Measurements from ENCODE around the gene ZBTB7C.

The ZBTB7C gene

GRCh38 chr18:48055351-48055750 lies 353.8 kb downstream of the ZBTB7C start:
- DNase-seq (ENCODE audit: low spot score), result no peak

GRCh38 chr18:48053881-48054816 lies 355.0 kb downstream of the ZBTB7C start:
- DNase-seq (ENCODE audit: low spot score), result no peak

- no peak for DNase-seq (ENCODE audit: low spot score)
Measured at GRCh38 chr18:48052842-48053241, 356.3 kb downstream of the ZBTB7C start.

DNA sequence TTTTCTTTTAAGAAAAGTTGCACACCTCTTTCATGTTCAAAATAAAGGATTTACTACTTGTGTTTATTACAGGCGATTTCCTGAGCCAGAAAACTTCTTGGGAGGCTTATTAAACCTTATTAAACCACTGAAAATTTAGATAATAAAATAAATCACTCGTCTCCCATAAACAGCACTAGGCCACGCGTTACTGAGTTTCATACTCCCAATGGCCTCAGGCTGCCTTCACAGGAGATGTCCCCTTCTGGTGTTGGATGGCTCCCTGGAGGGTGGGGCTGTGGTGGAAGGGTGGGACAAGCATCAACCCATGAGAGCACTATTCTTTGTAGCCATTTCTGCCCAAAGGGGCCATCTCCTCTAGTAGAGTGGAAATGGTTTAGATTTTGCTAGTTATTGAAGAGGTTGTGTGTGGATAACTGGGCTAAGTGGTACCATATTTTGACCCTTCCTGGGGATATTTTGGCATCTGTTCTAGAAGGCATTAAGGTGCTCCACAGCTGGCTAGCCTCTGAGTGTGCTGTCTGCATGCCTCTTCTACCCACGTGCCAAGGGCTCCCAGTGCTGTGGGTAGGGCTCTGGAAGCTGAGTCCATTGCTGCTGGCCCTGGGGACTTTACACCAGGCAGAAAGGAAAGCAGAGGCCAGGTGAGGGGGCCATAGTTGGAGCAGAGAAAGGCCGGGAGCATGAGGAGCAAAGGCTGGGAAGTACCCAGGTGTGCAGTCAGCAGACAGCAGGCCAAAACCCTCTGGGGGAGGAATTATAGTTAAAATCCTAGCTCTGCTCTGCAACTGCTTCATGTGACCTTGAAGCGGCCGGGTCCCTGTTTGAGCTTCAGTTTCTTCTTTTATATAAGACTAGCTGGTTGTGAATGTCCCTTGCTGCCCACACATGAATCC lies 357.0 kb downstream of the ZBTB7C start:
- no peak for DNase-seq (ENCODE audit: low spot score)

DNA sequence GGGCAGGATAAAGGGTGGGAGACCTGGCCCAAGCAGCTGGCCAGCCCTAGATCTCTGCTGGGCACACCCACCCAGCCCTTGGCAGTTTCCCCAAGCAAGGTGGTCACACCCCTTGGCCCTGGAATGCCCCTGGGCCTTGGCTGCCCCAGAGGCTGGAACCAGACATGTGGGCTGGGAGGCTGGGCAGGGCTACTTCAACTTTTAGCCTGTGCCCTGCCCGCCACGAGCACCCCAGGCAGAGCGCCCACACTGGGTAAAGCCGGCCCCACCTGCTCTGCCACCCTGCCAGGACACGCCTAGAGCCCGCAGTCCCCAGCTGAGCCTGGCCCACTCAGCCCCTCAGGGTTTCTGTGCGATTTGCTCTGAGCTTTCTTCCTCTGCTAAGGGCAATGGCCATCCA lies 359.0 kb downstream of the ZBTB7C start:
- DNase-seq (ENCODE audit: low spot score), result no peak

DNA sequence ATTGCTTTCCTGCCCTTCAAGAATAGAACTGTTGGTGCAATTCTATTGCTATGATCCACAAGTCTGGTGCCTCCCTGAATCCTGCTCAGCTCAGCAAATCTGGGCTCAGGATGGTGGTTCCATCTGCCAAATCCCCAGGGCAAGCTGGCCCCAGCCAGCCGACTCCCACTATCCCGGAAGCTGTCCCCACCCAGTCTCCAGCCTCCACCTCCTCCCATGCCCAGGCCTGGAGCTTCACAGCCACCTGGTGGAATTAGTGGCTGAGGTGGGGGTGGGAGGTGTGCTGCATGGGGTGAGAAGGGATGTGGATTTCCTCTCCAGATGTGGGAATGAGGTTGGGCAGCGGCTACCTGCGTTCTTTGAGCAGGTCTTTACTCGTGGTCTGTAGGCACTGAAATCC lies 359.4 kb downstream of the ZBTB7C start:
- DNase-seq (ENCODE audit: low spot score), result no peak

- DNase-seq (ENCODE audit: low spot score), result no peak
Measured at GRCh38 chr18:48048251-48048650, 360.9 kb downstream of the ZBTB7C start.

DNA sequence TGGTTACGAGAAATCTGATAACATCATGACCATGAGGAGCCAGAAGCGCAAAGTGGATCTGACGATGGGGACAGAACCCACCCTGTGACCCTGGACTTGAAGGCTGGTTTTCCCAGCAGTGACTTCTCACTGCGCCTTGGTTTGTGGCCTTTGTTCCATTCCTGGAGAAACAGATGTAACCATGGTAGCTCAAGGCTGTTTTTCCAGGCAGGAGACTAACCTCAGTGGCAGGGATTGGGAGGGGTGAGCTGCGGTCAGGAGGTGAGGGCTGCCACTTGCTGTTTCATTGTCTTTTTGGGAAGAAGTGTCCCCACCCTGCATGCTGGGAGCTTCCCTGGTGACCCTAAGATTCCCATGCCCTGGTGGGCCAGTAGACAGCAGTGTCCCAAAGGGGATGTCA lies 362.3 kb downstream of the ZBTB7C start:
- no peak for DNase-seq (ENCODE audit: low spot score)

- no peak for DNase-seq (ENCODE audit: low spot score)
Measured at GRCh38 chr18:48045744-48046143, 363.4 kb downstream of the ZBTB7C start.

DNA sequence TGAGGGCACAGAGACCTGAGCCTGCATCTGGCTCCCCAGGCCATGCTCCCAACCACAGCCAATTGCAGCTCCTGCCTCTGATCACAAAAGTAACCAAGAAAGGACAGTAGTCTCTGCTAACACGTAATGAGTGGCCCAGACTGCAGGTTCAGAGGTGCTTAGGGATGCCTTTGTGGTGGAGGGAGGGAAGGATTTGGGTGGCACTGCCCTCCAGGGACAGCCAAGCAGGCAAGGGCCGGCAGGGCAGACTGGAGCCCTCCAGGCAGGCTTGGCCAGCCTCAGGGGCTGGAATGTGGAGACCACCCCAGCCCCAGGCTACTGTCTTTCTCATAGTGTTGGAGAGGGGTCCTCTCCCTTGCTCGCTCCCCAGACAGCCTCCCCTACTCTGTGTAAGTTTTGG lies 364.2 kb downstream of the ZBTB7C start:
- DNase-seq (ENCODE audit: low spot score), result no peak

DNA sequence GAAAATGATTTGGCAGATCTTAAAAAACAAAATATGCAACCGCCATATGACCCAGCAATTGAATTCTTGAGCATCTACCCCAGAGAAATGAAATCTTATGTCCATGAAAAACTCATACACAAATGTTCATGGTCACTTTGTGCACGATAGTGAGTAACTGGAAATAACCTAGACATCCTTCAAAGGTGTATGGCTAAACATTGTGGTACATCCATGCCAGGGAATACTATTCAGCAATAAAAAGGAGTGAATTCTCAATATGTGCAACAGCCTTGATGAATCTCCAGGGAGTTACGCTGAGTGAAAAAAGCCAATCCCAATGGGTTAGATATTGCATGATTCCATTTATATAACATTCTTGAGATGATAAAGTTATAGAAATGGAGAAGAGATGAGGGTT lies 366.0 kb downstream of the ZBTB7C start:
- no peak for DNase-seq (ENCODE audit: low spot score)

DNA sequence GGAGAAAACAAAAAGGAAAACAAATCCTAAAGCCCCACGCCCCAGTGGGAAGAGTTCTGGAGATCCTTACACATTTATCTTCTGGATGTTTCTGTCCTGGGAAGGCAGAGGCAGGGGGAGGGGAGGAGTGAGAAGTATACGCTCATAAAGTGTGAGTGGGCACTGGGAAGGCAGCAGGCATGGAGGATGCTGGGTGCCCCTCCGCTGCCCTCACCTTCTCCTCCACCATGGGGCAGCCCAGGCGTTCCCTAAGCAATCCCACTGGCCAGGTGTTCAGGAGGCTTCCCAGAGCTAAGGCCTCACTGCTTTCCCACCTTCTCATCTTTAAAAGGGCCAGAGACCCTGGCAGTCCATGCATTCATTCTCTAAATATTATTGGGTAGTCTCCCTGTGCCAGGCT lies 366.8 kb downstream of the ZBTB7C start:
- no peak for DNase-seq (ENCODE audit: low spot score)

- no peak for DNase-seq (ENCODE audit: low spot score)
Measured at GRCh38 chr18:48040457-48041110, 368.6 kb downstream of the ZBTB7C start.

DNA sequence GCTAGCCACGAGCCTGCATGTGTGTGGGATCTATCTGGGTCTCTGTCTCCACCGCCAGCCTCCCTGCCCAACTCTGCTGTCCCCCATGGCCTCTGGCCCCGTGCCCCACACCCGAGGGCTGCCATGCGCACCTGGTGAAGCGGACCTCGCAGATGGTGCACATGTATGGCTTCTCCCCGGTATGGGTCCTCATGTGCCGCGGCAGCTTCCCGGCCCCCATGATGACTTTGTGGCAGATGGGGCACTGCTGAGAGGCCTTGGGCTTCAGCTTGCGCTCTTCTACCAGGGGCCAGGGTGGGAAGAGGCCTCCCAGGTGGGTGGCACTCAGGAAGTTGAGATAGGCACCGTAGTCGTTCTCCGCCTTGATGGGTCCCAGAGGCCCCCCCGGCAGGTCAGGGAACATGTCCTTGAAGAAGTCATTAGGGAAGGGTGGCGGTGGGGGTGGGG lies 369.4 kb downstream of the ZBTB7C start:
- no peak for DNase-seq (ENCODE audit: low spot score)

GRCh38 chr18:48038636-48039035 lies 370.5 kb downstream of the ZBTB7C start:
- DNase-seq (ENCODE audit: low spot score), result no peak

- no peak for DNase-seq (ENCODE audit: low spot score)
Measured at GRCh38 chr18:48037481-48038271, 371.5 kb downstream of the ZBTB7C start.

- no peak for DNase-seq (ENCODE audit: low spot score)
Measured at GRCh38 chr18:48036641-48037421, 372.4 kb downstream of the ZBTB7C start.

GRCh38 chr18:48036226-48036625 lies 373.0 kb downstream of the ZBTB7C start:
- DNase-seq (ENCODE audit: low spot score), result no peak

DNA sequence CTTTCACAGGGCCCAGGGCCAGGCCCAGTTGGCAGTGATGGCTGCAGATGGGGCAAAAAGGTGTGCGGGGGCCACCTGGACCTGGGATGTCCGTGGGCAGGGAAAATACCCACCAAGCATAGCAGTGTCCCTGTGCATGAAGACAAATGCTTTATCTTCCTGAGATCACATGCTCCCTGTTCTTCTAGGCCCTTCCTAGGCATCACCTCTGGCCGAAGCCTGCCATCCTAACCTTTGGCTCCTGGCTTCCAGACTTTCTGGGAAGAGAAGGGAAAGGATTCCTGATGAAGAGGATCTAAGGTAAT lies 373.7 kb downstream of the ZBTB7C start:
- DNase-seq (ENCODE audit: low spot score), result no peak

DNA sequence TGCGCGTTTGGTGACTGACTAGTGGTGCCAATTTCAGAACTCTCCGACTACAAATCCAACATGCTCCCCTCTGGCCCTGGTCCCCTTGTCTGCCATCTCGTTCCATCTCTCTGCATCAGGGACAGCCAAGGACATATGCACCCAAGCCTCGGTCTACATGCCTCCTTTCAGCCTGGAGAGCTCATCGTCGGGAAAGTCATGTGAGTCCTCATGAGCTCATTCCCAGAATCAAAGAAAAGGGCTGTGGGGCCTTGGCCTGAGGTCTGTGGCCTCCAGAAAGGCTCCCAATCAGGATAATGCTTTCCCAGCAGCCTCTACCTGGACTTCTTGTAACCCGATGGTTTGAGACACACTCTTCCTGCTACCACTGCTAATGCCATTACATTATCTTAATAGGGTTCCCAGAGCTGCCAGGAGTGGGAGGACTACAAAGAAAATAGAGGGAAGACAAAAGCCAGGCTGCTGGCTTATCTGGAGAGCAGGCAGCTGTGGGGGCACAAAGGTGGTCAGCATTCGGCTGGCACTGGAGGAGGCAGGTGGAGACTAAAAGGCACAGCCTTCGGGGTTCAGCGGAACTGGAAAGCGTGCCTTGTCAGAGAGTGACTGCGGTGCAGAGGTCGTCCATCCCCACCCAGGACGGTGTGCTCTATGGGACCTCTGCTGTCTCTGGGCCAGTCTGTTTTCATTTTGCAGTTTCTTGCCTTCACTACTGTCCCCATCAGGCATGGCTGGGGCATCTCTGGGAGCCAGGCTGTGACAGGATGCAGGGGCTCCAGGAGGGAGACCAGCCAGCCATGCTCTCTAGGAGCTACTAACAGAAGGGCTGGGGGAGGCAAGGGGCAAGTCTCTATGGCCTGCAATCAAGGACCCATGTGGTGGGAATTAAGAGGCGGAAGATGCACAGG lies 374.3 kb downstream of the ZBTB7C start:
- DNase-seq (ENCODE audit: low spot score), result no peak

Data from Ammon's horn (tissue), 1 donor.